Measurements from ENCODE around the gene KLHDC3. TPM values are rescaled to one million over a fixed set of nuclear protein-coding genes. Genes with fewer than 3 reads are reported as not detected.

KLHDC3 gene
- total and polyA plus RNA-seq, 11 donors = 79.4 to 180 (median 102) TPM

DNA sequence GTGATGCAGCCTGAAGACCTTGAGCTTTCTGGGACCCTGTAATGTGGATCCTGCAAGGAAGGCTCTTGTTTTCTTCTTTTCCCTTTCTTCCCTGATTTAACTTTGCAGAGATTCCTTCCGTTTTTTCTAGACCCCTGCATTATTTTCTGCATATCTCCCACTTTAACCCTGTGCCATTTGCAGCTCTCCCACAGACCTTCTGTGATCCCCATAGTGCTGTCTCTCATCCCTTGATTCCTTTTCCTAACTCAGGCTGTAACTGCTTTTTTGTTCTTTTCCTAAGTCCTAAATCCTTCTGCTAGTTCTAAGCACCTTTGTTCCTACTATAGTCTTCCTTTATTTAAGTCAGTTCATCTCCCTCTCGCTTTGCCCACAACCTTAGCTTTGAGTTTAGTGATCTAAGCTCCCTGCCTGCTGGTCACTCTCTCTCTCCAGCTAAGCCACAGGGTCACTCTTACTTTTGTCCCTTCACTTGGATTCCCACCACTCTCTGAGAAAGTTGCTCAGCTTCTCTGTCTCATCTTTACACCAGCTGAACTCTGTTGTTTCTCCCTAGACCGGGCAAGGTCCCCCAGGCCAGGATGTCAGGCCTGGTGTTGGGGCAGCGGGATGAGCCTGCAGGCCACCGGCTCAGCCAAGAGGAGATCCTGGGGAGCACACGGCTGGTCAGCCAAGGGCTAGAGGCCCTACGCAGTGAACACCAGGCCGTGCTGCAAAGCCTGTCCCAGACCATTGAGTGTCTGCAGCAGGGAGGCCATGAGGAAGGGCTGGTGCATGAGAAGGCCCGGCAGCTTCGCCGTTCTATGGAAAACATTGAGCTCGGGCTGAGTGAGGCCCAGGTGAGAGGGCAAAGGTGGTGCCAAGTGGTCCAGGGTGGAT, 46.9 kb downstream of the KLHDC3 start:
- intact Hi-C loops (cut with DNase I) = loop anchor here in 2 of 10 donors (5.0 to 10.0 kb wide), 2 partner anchors 44 to 156 kb away; no protein-coding TSS in a partner anchor
- H3K36me3 ChIP-seq = peaks cover 0 to 56% (median 39%) of the 10 kb centered on the region in 9 donors

DNA sequence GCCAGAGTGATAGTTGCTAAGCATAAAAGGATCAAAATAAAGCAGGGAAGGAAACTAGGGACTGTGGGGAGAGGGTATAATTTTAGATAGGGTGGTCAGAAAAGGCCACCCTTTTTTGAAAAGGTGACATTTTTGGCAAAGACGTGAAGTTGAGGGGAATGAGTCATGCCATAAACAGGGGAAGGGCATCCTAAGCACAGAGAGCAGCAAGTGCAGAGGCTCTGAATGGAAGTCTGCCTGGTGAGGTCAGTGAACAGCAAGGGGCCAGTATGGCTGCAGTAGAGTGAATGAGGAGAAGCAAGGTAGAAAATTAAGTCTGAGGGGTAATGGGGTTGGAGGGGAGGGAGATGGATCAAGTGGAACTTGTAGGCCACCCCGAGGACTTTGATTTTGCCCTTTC, 47.8 kb downstream of the KLHDC3 start:
- no peak for DNase-seq
- ATAC-seq = no peak
- Histone ChIP-seq H3K27ac (no peak overlapping the region), H3K4me3 (no peak overlapping the region), H3K4me1 (peaks cover 0 to 34% (median 19%) of the 10 kb centered on the region in 12 donors), H3K27me3 (no peaks in the 10 kb centered on the region), H3K36me3 (peaks cover 0 to 56% (median 39%) of the 10 kb centered on the region in 9 donors), H3K9me3 (no peaks in the 10 kb centered on the region)
- no peak for TF ChIP-seq CTCF (IDR thresholded peaks at IDR 0.05)
- no peak for TF ChIP-seq POLR2A (IDR thresholded peaks at IDR 0.05)
- 67 to 81% (median 72%) methylated on average over 2 of the region's 2 CpGs for WGBS, 4 donors
- intact Hi-C loops (cut with DNase I) = loop anchor here in 2 of 10 donors (5.0 to 10.0 kb wide), 2 partner anchors 45 to 157 kb away; no protein-coding TSS in a partner anchor

More for the DNA sequence above, 46.9 kb downstream of the KLHDC3 start:
- peaks cover 0 to 34% (median 19%) of the 10 kb centered on the region in 12 donors for H3K4me1 ChIP-seq
- no peaks in the 10 kb centered on the region for H3K27me3 ChIP-seq
- no peaks in the 10 kb centered on the region for H3K9me3 ChIP-seq
- H3K4me3 ChIP-seq = peak overlapping the region in 6 of 12 donors; percentile 69 to 95 (median 80)
- WGBS, 4 donors = 83 to 89% (median 87%) methylated on average over 11 to 12 of the region's 12 CpGs
- DNase-seq = no peak
- TF ChIP-seq CTCF (IDR thresholded peaks at IDR 0.05) = no peak
- no peak for TF ChIP-seq POLR2A (IDR thresholded peaks at IDR 0.05)
- ATAC-seq = no peak
- peak overlapping the region in 6 of 12 donors; percentile 79 to 94 (median 88) for H3K27ac ChIP-seq

GRCh38 chr6:43062818-43063217, 48.8 kb downstream of the KLHDC3 start:
- no peak overlapping the region for H3K4me3 ChIP-seq
- H3K27ac ChIP-seq = no peak overlapping the region
- DNase-seq (no peak), ATAC-seq (no peak)
- no peaks in the 10 kb centered on the region for H3K27me3 ChIP-seq
- 93 to 96% (median 95%) methylated on average over 10 to 12 of the region's 12 CpGs for WGBS, 4 donors
- TF ChIP-seq POLR2A (IDR thresholded peaks at IDR 0.05) (no peak), CTCF (IDR thresholded peaks at IDR 0.05) (no peak)
- H3K36me3 ChIP-seq = peaks cover 0 to 54% (median 34%) of the 10 kb centered on the region in 9 donors
- H3K4me1 ChIP-seq = peaks cover 0 to 32% (median 19%) of the 10 kb centered on the region in 12 donors
- no peaks in the 10 kb centered on the region for H3K9me3 ChIP-seq
- intact Hi-C loops (cut with DNase I) = loop anchor here in 2 of 10 donors (5.0 to 10.0 kb wide), 2 partner anchors 46 to 158 kb away; no protein-coding TSS in a partner anchor

DNA sequence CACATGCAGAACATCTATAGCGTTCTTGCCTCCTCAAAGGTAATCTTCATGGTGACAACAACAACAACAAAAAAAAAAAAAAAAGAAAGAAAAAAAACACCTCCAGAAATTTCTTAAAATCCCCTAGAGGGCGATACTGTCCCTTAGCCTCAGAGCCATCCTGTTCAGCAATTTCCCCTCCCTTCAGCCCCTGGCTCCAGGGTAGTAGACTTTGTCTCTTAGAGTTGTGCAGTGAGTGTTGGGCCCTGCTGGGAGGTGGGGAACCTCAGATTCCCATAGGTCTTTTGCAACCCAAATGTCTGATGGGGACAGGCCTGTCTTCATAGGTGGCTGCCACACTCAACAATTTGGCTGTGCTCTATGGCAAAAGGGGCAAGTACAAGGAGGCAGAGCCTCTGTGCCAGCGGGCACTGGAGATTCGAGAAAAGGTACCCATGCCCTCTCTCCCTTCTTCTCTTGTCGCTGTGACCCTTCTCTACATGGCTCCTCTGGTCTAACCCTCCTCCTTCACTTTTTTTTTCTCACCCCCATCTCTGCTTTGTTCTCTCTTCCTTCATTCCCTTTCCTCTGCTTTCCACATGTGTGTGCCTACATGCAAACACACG, 56.1 kb downstream of the KLHDC3 start:
- H3K9me3 ChIP-seq = no peaks in the 10 kb centered on the region
- no peak for DNase-seq
- H3K4me1 ChIP-seq = no peaks in the 10 kb centered on the region
- TF ChIP-seq CTCF (IDR thresholded peaks at IDR 0.05) (peak in 9 of 12 donors; percentile 10 to 52 (median 39)), POLR2A (IDR thresholded peaks at IDR 0.05) (no peak)
- H3K27ac ChIP-seq = no peak overlapping the region
- intact Hi-C loops (cut with DNase I) = loop anchor here in 5 of 10 donors (5.0 to 10.0 kb wide), 3 partner anchors 55 to 72 kb away; no protein-coding TSS in a partner anchor
- peaks cover 0 to 77% (median 56%) of the 10 kb centered on the region in 9 donors for H3K36me3 ChIP-seq
- no peaks in the 10 kb centered on the region for H3K27me3 ChIP-seq
- H3K4me3 ChIP-seq = no peak overlapping the region
- no peak for ATAC-seq
- WGBS, 4 donors = 66 to 67% (median 66%) methylated on average over 6 of the region's 6 CpGs

Measured in heart left ventricle (tissue), 16 donors.